Skeletal muscle tissue (tissue), 4 donors: ENCODE data around the gene ERAP2. TPM values are rescaled to one million over a fixed set of nuclear protein-coding genes. Genes with fewer than 3 reads are reported as not detected.
A peak's percentile ranks its signal among the peaks of the same experiment; 100 is the strongest.

Experiments
- H3K27ac ChIP-seq: one replicate; pipeline ENCODE4 v1.7.0; 2013; ENCODE audit warnings: mild to moderate bottlenecking, low read depth, low read length, inconsistent platforms
- H3K27me3 ChIP-seq, 3 donors: one replicate each; pipeline ENCODE4 v1.7.0; 2013; ENCODE audit warnings: low read length in 3 of 3; ENCODE audit not compliant: control insufficient read depth in 3 of 3, insufficient read depth in 3 of 3
- H3K36me3 ChIP-seq, 3 donors: one replicate each; pipeline ENCODE4 v1.7.0; 2013; ENCODE audit warnings: low read length in 3 of 3; ENCODE audit not compliant: control insufficient read depth in 3 of 3, insufficient read depth in 3 of 3
- H3K4me1 ChIP-seq, 3 donors: one replicate each; pipeline ENCODE4 v1.7.0; 2013; ENCODE audit warnings: low read length in 3 of 3, mild to moderate bottlenecking in 3 of 3; ENCODE audit not compliant: control insufficient read depth in 3 of 3, insufficient read depth in 3 of 3
- H3K4me3 ChIP-seq, 3 donors: one replicate each; pipeline ENCODE4 v1.7.0; 2013; ENCODE audit warnings: low read length in 3 of 3
- H3K9ac ChIP-seq, 3 donors: one replicate each; pipeline ENCODE4 v1.7.0; 2013; ENCODE audit warnings: low read length in 3 of 3, mild to moderate bottlenecking in 3 of 3, moderate library complexity in 2 of 3, low read depth in 1 of 3
- H3K9me3 ChIP-seq, 3 donors: one replicate each; pipeline ENCODE4 v1.7.0; 2013; ENCODE audit warnings: low read length in 3 of 3; ENCODE audit not compliant: control insufficient read depth in 3 of 3
- total RNA-seq: library from RNA; depleted of rRNA; stranded (reverse); fragments of >200 nt; gene quantifications from one replicate; pipeline ENCODE4 v1.2.3, GENCODE V29; 2014
- donor health status: Osteomylitis.

ERAP2 gene
- total RNA-seq, 1 donor from 2014 or later: 20.9 TPM

GRCh38 chr5:96885518-96886338 lies 9.4 kb downstream of the ERAP2 start:
- Histone ChIP-seq H3K9ac (no peak overlapping the region), H3K4me1 (peaks cover 10 to 23% (median 14%) of the 10 kb centered on the region in 3 donors), H3K27ac (peak overlapping the region; percentile 81), H3K27me3 (no peaks in the 10 kb centered on the region), H3K4me3 (peak overlapping the region in 1 of 3 donors; percentile 46), H3K9me3 (no peaks in the 10 kb centered on the region), H3K36me3 (peaks cover 2 to 18% (median 12%) of the 10 kb centered on the region in 3 donors)

- no peaks in the 10 kb centered on the region for H3K27me3 ChIP-seq
- H3K9ac ChIP-seq: no peak overlapping the region
- no peak overlapping the region for H3K4me3 ChIP-seq
- H3K27ac ChIP-seq: no peak overlapping the region
- H3K9me3 ChIP-seq: no peaks in the 10 kb centered on the region
- no peaks in the 10 kb centered on the region for H3K4me1 ChIP-seq
- H3K36me3 ChIP-seq: peaks cover 2 to 20% (median 6%) of the 10 kb centered on the region in 3 donors
Observed at GRCh38 chr5:96893342-96893741, 17.0 kb downstream of the ERAP2 start.

- no peaks in the 10 kb centered on the region for H3K27me3 ChIP-seq
- no peaks in the 10 kb centered on the region for H3K4me1 ChIP-seq
- no peak overlapping the region for H3K4me3 ChIP-seq
- no peaks in the 10 kb centered on the region for H3K9me3 ChIP-seq
- peaks cover 0 to 17% (median 6%) of the 10 kb centered on the region in 3 donors for H3K36me3 ChIP-seq
- H3K27ac ChIP-seq: no peak overlapping the region
- H3K9ac ChIP-seq: no peak overlapping the region
Observed at GRCh38 chr5:96896276-96896675, 20.0 kb downstream of the ERAP2 start.

GRCh38 chr5:96896806-96897205 lies 20.5 kb downstream of the ERAP2 start:
- Histone ChIP-seq H3K4me1 (no peaks in the 10 kb centered on the region), H3K36me3 (peaks cover 0 to 19% (median 6%) of the 10 kb centered on the region in 3 donors), H3K9ac (no peak overlapping the region), H3K27ac (no peak overlapping the region), H3K27me3 (no peaks in the 10 kb centered on the region), H3K4me3 (no peak overlapping the region), H3K9me3 (no peaks in the 10 kb centered on the region)

- no peaks in the 10 kb centered on the region for H3K9me3 ChIP-seq
- no peaks in the 10 kb centered on the region for H3K27me3 ChIP-seq
- peaks cover 0 to 10% (median 3%) of the 10 kb centered on the region in 3 donors for H3K36me3 ChIP-seq
- H3K4me3 ChIP-seq: no peak overlapping the region
- no peak overlapping the region for H3K9ac ChIP-seq
- no peak overlapping the region for H3K27ac ChIP-seq
- H3K4me1 ChIP-seq: no peaks in the 10 kb centered on the region
Observed at GRCh38 chr5:96901384-96901783, 25.1 kb downstream of the ERAP2 start.

- no peaks in the 10 kb centered on the region for H3K27me3 ChIP-seq
- peaks cover 0 to 10% (median 3%) of the 10 kb centered on the region in 3 donors for H3K36me3 ChIP-seq
- H3K9ac ChIP-seq: no peak overlapping the region
- H3K9me3 ChIP-seq: no peaks in the 10 kb centered on the region
- no peaks in the 10 kb centered on the region for H3K4me1 ChIP-seq
- H3K4me3 ChIP-seq: no peak overlapping the region
- H3K27ac ChIP-seq: no peak overlapping the region
Observed at GRCh38 chr5:96901841-96902240, 25.5 kb downstream of the ERAP2 start.

- no peaks in the 10 kb centered on the region for H3K27me3 ChIP-seq
- H3K9me3 ChIP-seq: no peaks in the 10 kb centered on the region
- H3K36me3 ChIP-seq: peaks cover 0 to 8% (median 3%) of the 10 kb centered on the region in 3 donors
- no peak overlapping the region for H3K9ac ChIP-seq
- H3K4me1 ChIP-seq: no peaks in the 10 kb centered on the region
- H3K27ac ChIP-seq: no peak overlapping the region
- H3K4me3 ChIP-seq: no peak overlapping the region
Observed at GRCh38 chr5:96902876-96903275, 26.6 kb downstream of the ERAP2 start.

GRCh38 chr5:96903300-96903699 lies 27.0 kb downstream of the ERAP2 start:
- H3K36me3 ChIP-seq: peaks cover 0 to 10% (median 3%) of the 10 kb centered on the region in 3 donors
- no peaks in the 10 kb centered on the region for H3K9me3 ChIP-seq
- no peak overlapping the region for H3K27ac ChIP-seq

GRCh38 chr5:96904054-96904931 lies 28.0 kb downstream of the ERAP2 start:
- Histone ChIP-seq H3K36me3 (peaks cover 0 to 7% (median 3%) of the 10 kb centered on the region in 3 donors), H3K27me3 (no peaks in the 10 kb centered on the region), H3K9me3 (no peaks in the 10 kb centered on the region), H3K4me3 (no peak overlapping the region), H3K27ac (no peak overlapping the region), H3K9ac (no peak overlapping the region), H3K4me1 (peaks cover 4 to 5% (median 5%) of the 10 kb centered on the region in 3 donors)

More at GRCh38 chr5:96903300-96903699, 27.0 kb downstream of the ERAP2 start:
- Histone ChIP-seq H3K4me1 (no peaks in the 10 kb centered on the region), H3K27me3 (no peaks in the 10 kb centered on the region), H3K4me3 (no peak overlapping the region), H3K9ac (no peak overlapping the region)
